Type B pancreatic cell (in vitro differentiated cells): ENCODE results near the gene STOX2. TPM values are rescaled to one million over a fixed set of nuclear protein-coding genes. Genes with fewer than 3 reads are reported as not detected.

Source experiments
- DNase-seq: peaks from one replicate; pipeline ENCODE4 v3.0.0; 2021; ENCODE audit warnings: mixed read lengths; ENCODE audit not compliant: unreplicated experiment; ENCODE audit errors: extremely low spot score
- H3K27ac Mint-ChIP-seq: 2 replicates; pipeline ENCODE4 v1.8.0; 2021; ENCODE audit warnings: mild to moderate bottlenecking, mixed read lengths
- H3K27me3 Mint-ChIP-seq: 2 replicates; pipeline ENCODE4 v1.8.0; 2021; ENCODE audit warnings: mixed read lengths
- H3K36me3 Mint-ChIP-seq: 2 replicates; pipeline ENCODE4 v1.8.0; 2021; ENCODE audit warnings: mixed read lengths
- H3K4me1 Mint-ChIP-seq: one replicate; pipeline ENCODE4 v1.8.0; 2021; ENCODE audit warnings: mixed read lengths; ENCODE audit not compliant: unreplicated experiment
- H3K4me3 Mint-ChIP-seq: 2 replicates; pipeline ENCODE4 v1.8.0; 2021; ENCODE audit warnings: mild to moderate bottlenecking, mixed read lengths
- H3K9me3 Mint-ChIP-seq: 2 replicates; pipeline ENCODE4 v1.8.0; 2021; ENCODE audit warnings: mixed read lengths
- CTCF ChIP-seq: fragments of 200-600 bp; sonication (generic); conservative IDR thresholded peaks from 2 replicates; pipeline ENCODE4 v1.5.0; 2021; ENCODE audit warnings: antibody characterized with exemption, mild to moderate bottlenecking
- total RNA-seq: library from RNA; stranded (reverse); gene quantifications from 2 replicates; pipeline ENCODE4 v1.2.1, GENCODE V29; 2021; ENCODE audit warnings: low replicate concordance

STOX2 gene
- total RNA-seq, 1 donor from 2014 or later = 16.7 TPM

DNA sequence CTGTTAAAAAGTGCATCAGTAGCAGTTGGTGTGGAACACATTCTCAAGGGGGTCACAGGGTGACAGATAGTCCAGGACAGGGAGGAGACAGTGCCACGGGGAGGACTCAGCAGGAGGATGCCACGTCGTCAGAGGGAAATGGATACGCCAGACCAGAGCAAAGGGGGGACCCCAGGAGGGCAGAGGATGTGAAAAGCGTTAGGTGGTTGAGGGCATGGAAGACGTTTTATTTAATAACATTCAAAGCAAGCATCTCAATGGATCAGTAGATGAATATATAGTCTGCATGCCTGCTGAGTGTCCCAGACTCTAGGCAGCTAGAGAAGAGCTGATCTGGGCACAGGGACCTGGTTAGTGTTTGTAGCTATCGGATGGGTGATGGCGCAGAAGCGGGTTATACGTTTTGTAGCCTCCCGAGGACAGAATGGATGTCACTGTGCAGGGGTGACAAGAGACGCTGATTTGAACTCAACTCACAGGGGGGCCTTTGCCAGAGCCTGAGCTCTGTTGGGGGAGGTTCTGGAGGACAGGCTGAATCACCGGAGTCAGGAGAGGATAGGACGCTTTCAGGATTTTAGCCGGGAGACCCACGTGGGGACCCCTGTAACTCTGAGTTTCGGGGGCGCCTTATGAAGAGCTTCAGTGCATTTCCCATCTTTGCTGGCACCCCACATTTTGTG lies 81.3 kb downstream of the STOX2 start:
- H3K27ac Mint-ChIP-seq = no peak overlapping the region
- peaks cover 5% of the 10 kb centered on the region for H3K4me1 Mint-ChIP-seq
- H3K27me3 Mint-ChIP-seq = no peaks in the 10 kb centered on the region
- no peak overlapping the region for H3K4me3 Mint-ChIP-seq
- H3K9me3 Mint-ChIP-seq = no peaks in the 10 kb centered on the region
- H3K36me3 Mint-ChIP-seq = peaks cover 10% of the 10 kb centered on the region
- no peak for DNase-seq
- TF ChIP-seq CTCF = no peak

DNA sequence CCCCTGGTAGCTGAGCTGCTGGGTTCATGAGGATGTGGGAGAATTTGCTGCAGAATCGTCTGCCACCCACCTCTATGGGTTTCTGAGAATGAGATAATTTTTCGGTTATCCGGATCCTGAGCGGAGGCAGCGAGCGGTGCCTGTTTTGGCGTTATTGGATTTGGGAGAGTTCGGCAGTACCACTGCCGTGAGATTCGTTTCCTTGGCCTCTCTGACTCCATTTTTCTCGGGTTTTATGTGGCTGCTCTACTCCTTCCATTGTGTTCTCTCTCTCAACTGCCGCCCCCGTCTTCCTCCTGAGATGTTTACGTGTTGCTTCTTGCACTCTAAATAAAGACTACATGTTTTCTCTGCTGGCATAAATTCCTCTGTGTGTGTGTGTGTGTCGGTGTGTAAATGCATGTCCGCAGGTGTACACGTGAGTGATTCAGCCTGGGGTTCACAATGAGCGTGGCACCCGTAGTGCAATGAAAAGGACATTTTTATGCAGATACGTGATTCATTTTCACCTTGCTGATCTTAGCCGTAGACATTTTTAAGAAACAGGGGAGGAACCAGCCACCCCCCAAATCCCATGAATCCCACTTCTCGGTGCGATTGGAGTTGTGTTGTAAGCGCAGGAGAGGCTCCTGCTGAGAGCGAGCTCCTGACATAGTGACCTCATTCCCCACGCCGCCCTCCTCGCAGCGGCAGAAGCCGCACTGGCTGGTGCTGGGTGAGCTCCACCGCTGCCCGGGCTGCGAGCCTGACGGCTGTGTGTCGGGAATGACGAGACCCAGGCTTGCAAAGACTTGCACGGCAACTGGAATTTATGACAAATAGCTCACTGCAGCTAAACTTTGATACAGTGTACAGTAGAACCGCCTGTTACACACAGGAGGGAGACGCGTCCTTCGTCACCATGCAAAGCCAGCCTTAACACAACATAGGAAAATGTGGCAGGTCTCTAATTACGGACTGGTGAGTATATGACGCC lies 82.2 kb downstream of the STOX2 start:
- no peak overlapping the region for H3K4me3 Mint-ChIP-seq
- DNase-seq = peak; percentile 78
- H3K27ac Mint-ChIP-seq = no peak overlapping the region
- H3K9me3 Mint-ChIP-seq = no peaks in the 10 kb centered on the region
- H3K27me3 Mint-ChIP-seq = no peaks in the 10 kb centered on the region
- H3K4me1 Mint-ChIP-seq = peaks cover 5% of the 10 kb centered on the region
- TF ChIP-seq CTCF = no peak
- H3K36me3 Mint-ChIP-seq = peaks cover 10% of the 10 kb centered on the region

DNA sequence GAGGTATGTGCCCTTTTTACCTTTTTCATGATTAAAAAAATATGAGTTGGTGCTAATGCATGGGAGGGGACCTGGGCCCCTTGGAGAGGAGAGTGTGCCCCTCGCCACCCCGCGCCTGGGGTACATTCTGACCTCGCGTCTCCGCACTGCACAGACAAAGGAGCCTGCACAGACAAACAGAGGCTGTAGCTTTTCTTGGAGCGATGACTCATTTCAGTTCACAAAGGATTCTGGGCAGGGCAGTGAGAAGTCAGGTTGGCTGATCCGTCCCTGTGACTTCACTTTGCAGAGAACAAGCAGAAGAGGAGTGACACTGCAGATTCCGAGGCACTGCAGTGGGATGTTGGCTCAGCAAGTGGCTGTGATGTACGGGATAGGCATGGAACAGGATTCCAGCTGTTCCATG lies 82.9 kb downstream of the STOX2 start:
- H3K4me3 Mint-ChIP-seq = no peak overlapping the region
- no peak for TF ChIP-seq CTCF
- H3K27me3 Mint-ChIP-seq = no peaks in the 10 kb centered on the region

GRCh38 chr4:183988874-183989273 lies 83.8 kb downstream of the STOX2 start:
- DNase-seq = no peak
- no peaks in the 10 kb centered on the region for H3K9me3 Mint-ChIP-seq
- no peak overlapping the region for H3K4me3 Mint-ChIP-seq
- no peak overlapping the region for H3K27ac Mint-ChIP-seq
- H3K27me3 Mint-ChIP-seq = no peaks in the 10 kb centered on the region
- H3K4me1 Mint-ChIP-seq = peaks cover 5% of the 10 kb centered on the region
- peaks cover 4% of the 10 kb centered on the region for H3K36me3 Mint-ChIP-seq
- no peak for TF ChIP-seq CTCF

More for the DNA sequence above, 82.9 kb downstream of the STOX2 start:
- H3K4me1 Mint-ChIP-seq = peaks cover 5% of the 10 kb centered on the region
- DNase-seq = no peak
- peaks cover 6% of the 10 kb centered on the region for H3K36me3 Mint-ChIP-seq
- no peaks in the 10 kb centered on the region for H3K9me3 Mint-ChIP-seq
- no peak overlapping the region for H3K27ac Mint-ChIP-seq

- TF ChIP-seq CTCF = no peak
- H3K9me3 Mint-ChIP-seq = no peaks in the 10 kb centered on the region
- peaks cover 5% of the 10 kb centered on the region for H3K4me1 Mint-ChIP-seq
- no peak for DNase-seq
- peaks cover 4% of the 10 kb centered on the region for H3K36me3 Mint-ChIP-seq
- no peak overlapping the region for H3K4me3 Mint-ChIP-seq
- H3K27ac Mint-ChIP-seq = no peak overlapping the region
- no peaks in the 10 kb centered on the region for H3K27me3 Mint-ChIP-seq
These were observed 84.4 kb downstream of the STOX2 start for GRCh38 chr4:183989461-183989860.
